PC-3 (cell line): ENCODE data around the gene HINT3. TPM values are rescaled to one million over a fixed set of nuclear protein-coding genes. Genes with fewer than 3 reads are reported as not detected.
A peak's percentile ranks its signal among the peaks of the same experiment; 100 is the strongest.

Experiments
- ATAC-seq: fragments of 200-7000 bp; cut with Tn5 transposase; 2 replicates; pipeline ENCODE4 v1.9.1; 2020; ENCODE audit warnings: mild to moderate bottlenecking, moderate library complexity
- BruUV-seq: library from RNA; stranded (reverse); fragments of 400-500 nt; replicated peaks from 2 replicates; lab custom pipeline; 2021; lab: Mats Ljungman, UMichigan
- CTCF ChIA-PET: fragments of 300-600 bp; sonication (Branson Sonifier 250); formaldehyde crosslinking; loops from one replicate; lab custom pipeline; 2022; ENCODE audit warnings: antibody characterized with exemption; lab: Charles Lee
- POLR2A ChIA-PET: fragments of 300-600 bp; sonication (Branson Sonifier 250); formaldehyde crosslinking; loops from one replicate; lab custom pipeline; 2022; ENCODE audit warnings: antibody characterized with exemption; ENCODE audit not compliant: unreplicated experiment; lab: Charles Lee
- DNase-seq: peaks from one replicate; pipeline ENCODE4 v3.0.0-alpha.2; 2015
- H2AFZ ChIP-seq: fragments of 300-600 bp; sonication (generic); 2 replicates; pipeline ENCODE4 v1.6.0; 2016; ENCODE audit warnings: antibody characterized with exemption, low read length
- H3F3A ChIP-seq: fragments of 300-600 bp; sonication (generic); one replicate; pipeline ENCODE4 v1.6.0; 2017; ENCODE audit warnings: antibody characterized with exemption, low read length, control low read depth, mild to moderate bottlenecking; ENCODE audit not compliant: unreplicated experiment
- H3K27ac ChIP-seq: fragments of 300-600 bp; sonication (generic); 2 replicates; pipeline ENCODE4 v1.5.1; 2016; ENCODE audit warnings: mild to moderate bottlenecking, low read length
- H3K27me3 ChIP-seq: fragments of 300-600 bp; sonication (generic); 2 replicates; pipeline ENCODE4 v1.6.1; 2016; ENCODE audit warnings: low read length, mixed read lengths
- H3K36me3 ChIP-seq: fragments of 300-600 bp; sonication (generic); 2 replicates; pipeline ENCODE4 v1.6.1; 2016; ENCODE audit warnings: low read depth, mixed run types, low read length, mixed read lengths
- H3K4me1 ChIP-seq: fragments of 300-600 bp; sonication (generic); 2 replicates; pipeline ENCODE4 v1.5.1; 2016; ENCODE audit warnings: low read length; ENCODE audit not compliant: insufficient read depth
- H3K4me2 ChIP-seq: fragments of 300-600 bp; sonication (generic); 2 replicates; pipeline ENCODE4 v1.6.0; 2016; ENCODE audit warnings: low read length
- H3K4me3 ChIP-seq: fragments of 300-600 bp; sonication (generic); 2 replicates; pipeline ENCODE4 v1.5.1; 2016; ENCODE audit warnings: mild to moderate bottlenecking, low read length, mixed read lengths
- H3K79me2 ChIP-seq: fragments of 300-600 bp; sonication (generic); 2 replicates; pipeline ENCODE4 v1.6.1; 2017; ENCODE audit warnings: low read length, mixed read lengths
- H3K9ac ChIP-seq: fragments of 300-600 bp; sonication (generic); 2 replicates; pipeline ENCODE4 v1.6.0; 2016; ENCODE audit warnings: mild to moderate bottlenecking, low read length
- H3K9me2 ChIP-seq: fragments of 300-600 bp; sonication (generic); replicated peaks from 2 replicates; pipeline ENCODE4 v1.6.1; 2016; ENCODE audit warnings: mixed run types, low read length, mixed read lengths
- H3K9me3 ChIP-seq: fragments of 300-600 bp; sonication (generic); 2 replicates; pipeline ENCODE4 v1.6.1; 2016; ENCODE audit warnings: low read length, mixed read lengths
- H4K20me1 ChIP-seq: fragments of 300-600 bp; sonication (generic); 2 replicates; pipeline ENCODE4 v1.6.1; 2016; ENCODE audit warnings: low read length, mixed read lengths
- EZH2 ChIP-seq: fragments of 300-600 bp; sonication (generic); IDR thresholded peaks from one replicate; pipeline ENCODE4 v1.6.1; 2017; ENCODE audit warnings: antibody characterized with exemption, mild to moderate bottlenecking, low read length; ENCODE audit not compliant: unreplicated experiment
- EZH2phosphoT487 ChIP-seq: fragments of 300-600 bp; sonication (generic); IDR thresholded peaks from 2 replicates; pipeline ENCODE4 v1.6.1; 2018; ENCODE audit warnings: mild to moderate bottlenecking, antibody characterized with exemption, low read length, borderline replicate concordance
- intact Hi-C: fragments of 100-400 bp; cut with micrococcal nuclease; formaldehyde crosslinking; loops from 2 replicates; pipeline ENCODE4 v1.9.0; 2023
- total RNA-seq: library from RNA; depleted of rRNA; stranded (reverse); fragments of >200 nt; gene quantifications from 2 replicates; pipeline ENCODE4 v1.2.3, GENCODE V29; 2014
- TF ChIP-seq, protein P1 (sequence below): fragments of 300-600 bp; sonication (generic); conservative IDR thresholded peaks from 2 replicates; pipeline ENCODE4 v1.5.1; 2017; ENCODE audit warnings: antibody characterized with exemption, low read depth, mild to moderate bottlenecking, low read length

The HINT3 gene
- total RNA-seq, 1 experiment from 2014 or later, result 7.8 TPM

DNA sequence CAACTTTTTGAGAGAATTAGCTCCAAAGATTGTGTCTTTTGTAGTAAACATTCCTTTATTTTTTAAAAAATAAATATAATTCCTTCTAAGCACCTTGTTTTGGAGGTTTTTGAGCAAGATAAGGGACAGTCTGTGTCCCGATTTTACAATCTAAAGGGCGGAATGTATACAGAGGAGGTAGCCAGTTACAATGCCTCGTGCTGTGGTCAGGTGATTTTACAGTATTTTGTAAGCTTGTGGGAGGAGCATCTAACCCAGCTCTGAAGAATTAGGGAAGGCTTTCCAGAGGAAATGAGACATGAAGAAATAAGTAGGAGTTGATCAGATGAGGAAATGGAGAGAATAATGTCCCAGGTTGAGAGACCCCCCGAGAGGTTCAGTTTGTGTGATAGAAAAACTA, 1.3 kb downstream of the HINT3 start:
- Histone ChIP-seq H3K27ac (no peak overlapping the region), H3K9me3 (no peaks in the 10 kb centered on the region), H3K4me3 (peak overlapping the region; percentile 98), H4K20me1 (no peaks in the 10 kb centered on the region), H3K9ac (peak overlapping the region; percentile 93), H3K9me2 (no peaks in the 10 kb centered on the region), H3K4me1 (peaks cover 10% of the 10 kb centered on the region; the same call in 1 of the 2 replicates), H3F3A (no peaks in the 10 kb centered on the region), H3K36me3 (no peaks in the 10 kb centered on the region), H2AFZ (peak overlapping the region; percentile 99), H3K27me3 (no peaks in the 10 kb centered on the region), H3K79me2 (peaks cover 19% of the 10 kb centered on the region), H3K4me2 (peak overlapping the region; percentile 84)
- DNase-seq (peak; percentile 58), ATAC-seq (peak; percentile 54)
- CTCF ChIA-PET, result no interaction called here
- BruUV-seq, result TSS peak; percentile 42
- intact Hi-C loops, result loop anchor here (1.0 to 5.0 kb wide), 2 partner anchors 16 to 86 kb away; no protein-coding TSS in a partner anchor
- POLR2A ChIA-PET, result interaction anchor here (0.6 kb wide), 1 partner anchor 1138 kb away, joined by 4 read pairs; no protein-coding TSS in a partner anchor
- no peak for TF ChIP-seq EZH2
- TF ChIP-seq EZH2phosphoT487, result no peak
- TF ChIP-seq, protein P1, sequence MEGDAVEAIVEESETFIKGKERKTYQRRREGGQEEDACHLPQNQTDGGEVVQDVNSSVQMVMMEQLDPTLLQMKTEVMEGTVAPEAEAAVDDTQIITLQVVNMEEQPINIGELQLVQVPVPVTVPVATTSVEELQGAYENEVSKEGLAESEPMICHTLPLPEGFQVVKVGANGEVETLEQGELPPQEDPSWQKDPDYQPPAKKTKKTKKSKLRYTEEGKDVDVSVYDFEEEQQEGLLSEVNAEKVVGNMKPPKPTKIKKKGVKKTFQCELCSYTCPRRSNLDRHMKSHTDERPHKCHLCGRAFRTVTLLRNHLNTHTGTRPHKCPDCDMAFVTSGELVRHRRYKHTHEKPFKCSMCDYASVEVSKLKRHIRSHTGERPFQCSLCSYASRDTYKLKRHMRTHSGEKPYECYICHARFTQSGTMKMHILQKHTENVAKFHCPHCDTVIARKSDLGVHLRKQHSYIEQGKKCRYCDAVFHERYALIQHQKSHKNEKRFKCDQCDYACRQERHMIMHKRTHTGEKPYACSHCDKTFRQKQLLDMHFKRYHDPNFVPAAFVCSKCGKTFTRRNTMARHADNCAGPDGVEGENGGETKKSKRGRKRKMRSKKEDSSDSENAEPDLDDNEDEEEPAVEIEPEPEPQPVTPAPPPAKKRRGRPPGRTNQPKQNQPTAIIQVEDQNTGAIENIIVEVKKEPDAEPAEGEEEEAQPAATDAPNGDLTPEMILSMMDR, result no peak

DNA sequence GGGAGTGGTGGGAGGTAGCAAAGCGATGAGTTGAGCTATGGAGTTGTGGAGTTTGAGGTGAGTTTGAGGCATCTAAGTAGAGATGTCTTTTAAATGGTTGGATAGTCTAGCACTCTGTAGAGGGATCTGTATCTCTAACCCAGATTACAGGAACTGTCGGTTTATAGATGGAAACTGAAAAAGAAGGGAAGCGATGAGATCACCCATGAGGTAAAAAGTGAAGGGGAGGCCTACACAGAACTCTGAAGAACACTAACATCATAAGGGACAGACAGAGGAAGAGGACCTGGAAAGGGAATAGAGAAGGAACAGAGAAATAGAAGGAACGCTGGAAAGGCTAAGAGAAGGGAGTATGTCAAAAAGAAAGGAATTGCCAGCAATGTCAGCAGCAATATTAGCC, 2.5 kb downstream of the HINT3 start:
- Histone ChIP-seq H3K4me3 (no peak overlapping the region), H3K79me2 (peaks cover 19% of the 10 kb centered on the region), H3K4me1 (peaks cover 10% of the 10 kb centered on the region; the same call in 1 of the 2 replicates), H3K4me2 (no peak overlapping the region), H3K9me3 (no peaks in the 10 kb centered on the region), H3K9ac (no peak overlapping the region), H2AFZ (no peak overlapping the region), H3K27ac (no peak overlapping the region), H3K36me3 (no peaks in the 10 kb centered on the region), H3K27me3 (no peaks in the 10 kb centered on the region), H3K9me2 (no peaks in the 10 kb centered on the region), H3F3A (no peaks in the 10 kb centered on the region), H4K20me1 (no peaks in the 10 kb centered on the region)
- no TSS peak for BruUV-seq
- DNase-seq (no peak), ATAC-seq (no peak)
- no peak for TF ChIP-seq EZH2phosphoT487
- no peak for TF ChIP-seq EZH2
- TF ChIP-seq, protein P1, result no peak
- ChIA-PET CTCF (interaction anchor here (0.8 kb wide), 1 partner anchor 206 kb away, joined by 3 read pairs; no protein-coding TSS in a partner anchor), POLR2A (no interaction called here)
- intact Hi-C loops, result loop anchor here (5.0 kb wide), 1 partner anchor 87 kb away; no protein-coding TSS in a partner anchor

DNA sequence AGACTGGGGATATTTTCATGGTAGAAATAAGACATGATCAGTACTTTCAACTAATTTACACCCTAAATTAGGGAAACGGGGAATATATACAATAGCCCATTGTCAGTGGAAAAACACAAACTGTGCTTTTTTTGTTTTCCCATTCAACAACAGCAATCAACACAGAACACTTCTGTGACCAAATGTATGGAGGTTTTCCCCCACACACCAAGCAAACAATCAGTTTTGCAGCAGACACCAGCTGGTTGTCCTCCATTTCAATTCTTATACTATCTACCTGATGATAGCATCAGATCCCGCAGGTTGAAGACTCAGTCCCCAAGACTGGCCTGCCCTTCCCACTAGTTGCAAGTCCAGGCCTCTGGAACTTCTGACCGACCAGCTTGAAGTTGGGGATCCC, 4.5 kb downstream of the HINT3 start:
- no TSS peak for BruUV-seq
- H3K27me3 ChIP-seq, result no peaks in the 10 kb centered on the region
- CTCF ChIA-PET, result no interaction called here
- no peak for DNase-seq
- no peak for ATAC-seq
- H3K36me3 ChIP-seq, result no peaks in the 10 kb centered on the region
- no peak overlapping the region for H3K4me3 ChIP-seq
- peaks cover 19% of the 10 kb centered on the region for H3K79me2 ChIP-seq
- no peak overlapping the region for H3K4me2 ChIP-seq
- H3K9me2 ChIP-seq, result no peaks in the 10 kb centered on the region
- no peak overlapping the region for H3K27ac ChIP-seq
- no peaks in the 10 kb centered on the region for H3K9me3 ChIP-seq
- no peak for TF ChIP-seq EZH2phosphoT487
- POLR2A ChIA-PET, result no interaction called here
- H3K9ac ChIP-seq, result no peak overlapping the region
- H3K4me1 ChIP-seq, result peaks cover 7% of the 10 kb centered on the region; the same call in 1 of the 2 replicates
- no peaks in the 10 kb centered on the region for H3F3A ChIP-seq
- H4K20me1 ChIP-seq, result no peaks in the 10 kb centered on the region
- H2AFZ ChIP-seq, result no peak overlapping the region
- intact Hi-C loops, result no loop called here
